Spleen (tissue), 11 donors: ENCODE measurements around the gene TBC1D22A. TPM values are rescaled to one million over a fixed set of nuclear protein-coding genes. Genes with fewer than 3 reads are reported as not detected.
A peak's percentile ranks its signal among the peaks of the same experiment; 100 is the strongest.

Experiments used
- DNase-seq: peaks from one replicate; pipeline ENCODE4 v3.0.0-alpha.2; 2020
- H3K27ac ChIP-seq, 8 donors: fragments of 200-600 bp; sonication (generic) in 7 of 8; 1 replicate in 4 of 8; 2 replicates in 4 of 8; pipeline versions ENCODE4 v1.5.0 to v1.8.0; 2016 to 2021; ENCODE audit warnings: inconsistent platforms in 4 of 8, mild to moderate bottlenecking in 4 of 8, moderate library complexity in 1 of 8
- H3K27me3 ChIP-seq, 7 donors: fragments of 200-600 bp; sonication (generic) in 6 of 7; replicated peaks in 1 of 7; 1 replicate in 4 of 7; 2 replicates in 3 of 7; pipeline versions ENCODE4 v1.5.0 to v1.8.0; 2016 to 2021; ENCODE audit warnings: inconsistent platforms in 3 of 7, mild to moderate bottlenecking in 1 of 7
- H3K36me3 ChIP-seq, 6 donors: fragments of 200-600 bp; sonication (generic) in 5 of 6; 1 replicate in 4 of 6; 2 replicates in 2 of 6; pipeline versions ENCODE4 v1.5.0 to v1.8.0; 2016 to 2021; ENCODE audit warnings: inconsistent platforms in 2 of 6
- H3K4me1 ChIP-seq, 6 donors: fragments of 200-600 bp; sonication (generic) in 5 of 6; 1 replicate in 3 of 6; 2 replicates in 3 of 6; pipeline versions ENCODE4 v1.5.0 to v1.8.0; 2016 to 2021; ENCODE audit warnings: inconsistent platforms in 3 of 6
- H3K4me3 ChIP-seq, 8 donors: fragments of 200-600 bp; sonication (generic) in 7 of 8; 1 replicate in 4 of 8; 2 replicates in 4 of 8; pipeline versions ENCODE4 v1.5.0 to v1.8.0; 2016 to 2021; ENCODE audit warnings: inconsistent platforms in 4 of 8, mild to moderate bottlenecking in 4 of 8, moderate library complexity in 2 of 8
- H3K9me3 ChIP-seq, 8 donors: fragments of 200-600 bp; sonication (generic) in 7 of 8; 1 replicate in 4 of 8; 2 replicates in 4 of 8; pipeline versions ENCODE4 v1.5.0 to v1.8.0; 2016 to 2021; ENCODE audit warnings: inconsistent platforms in 4 of 8
- CTCF ChIP-seq, 11 experiments: fragments of 200-600 bp in 7 of 11; fragments of 450-650 bp in 4 of 11; sonication (generic) in 4 of 11; IDR thresholded peaks in 8 of 11; conservative IDR thresholded peaks in 3 of 11; 1 replicate in 7 of 11; 2 replicates in 4 of 11; pipeline versions ENCODE4 v1.4.0 to v1.8.0; 2016 to 2021; ENCODE audit warnings: antibody characterized with exemption in 11 of 11, inconsistent platforms in 4 of 11, mild to moderate bottlenecking in 1 of 11
- POLR2A ChIP-seq, 3 donors: fragments of 450-650 bp; IDR thresholded peaks; one replicate each; pipeline ENCODE4 v1.5.1; 2017; ENCODE audit warnings: antibody characterized with exemption in 3 of 3, mild to moderate bottlenecking in 1 of 3
- POLR2AphosphoS5 ChIP-seq, 3 donors: sonication (generic); formaldehyde crosslinking; IDR thresholded peaks; one replicate each; pipeline ENCODE4 v1.5.1; 2017; ENCODE audit warnings: antibody characterized with exemption in 3 of 3
- WGBS, 5 donors: extraction: QIAGEN DNeasy Blood & Tissue Kit in 3 of 5; methylation state at CpG; one replicate each; pipeline versions ENCODE4 v1.1.5 to v1.1.7; 2013 to 2018; 5-methylcytosine and 5-hydroxymethylcytosine counted together
- intact Hi-C: fragments of 100-400 bp; cut with DNase I; formaldehyde crosslinking; loops from one replicate; pipeline ENCODE4 v1.15.0; 2023; ENCODE audit warnings: low total_unique reads
- polyA plus RNA-seq, 3 donors: library from polyadenylated mRNA; stranded (reverse); fragments of 200-250 nt; gene quantifications; one replicate each; pipeline ENCODE4 v1.2.1, GENCODE V29; 2013
- total RNA-seq, 7 donors: library from RNA; depleted of rRNA in 3 of 7; stranded (reverse); fragments of >200 nt in 3 of 7; fragmentation: NEBNext Ultra II Directional in 4 of 7; extraction: Animal tissue kit (Norgen Biotek cat#: 25700) in 4 of 7; gene quantifications; one replicate each; pipeline versions ENCODE4 v1.1.0 to v1.2.1, GENCODE V29; 2016 to 2021
- donor health status: healthy with polysubstance abuse.
- donor health status: DM: no; HTN: no; CAD: no; lungs with moderate emphysema.
- donor health status: DM: no; HTN: no; CAD: no.
- donor health status: Bipolar disorder and iron deficiency.
- donor health status: healthy.
- donor health status: DM: no; HTN: no; CAD: no.
- donor health status: DM: yes; HTN: yes; CAD: no.

Gene TBC1D22A
- total and polyA plus RNA-seq, 10 donors: 17.2 to 66.9 (median 49.6) TPM

- TF ChIP-seq CTCF (IDR thresholded peaks at IDR 0.05 in 8 of 11, conservative IDR thresholded peaks at IDR 0.05 in 3 of 11): no peak
- TF ChIP-seq POLR2A (IDR thresholded peaks at IDR 0.05): no peak
- no peak for TF ChIP-seq POLR2AphosphoS5 (IDR thresholded peaks at IDR 0.05)
- H3K4me3 ChIP-seq: no peak overlapping the region
- 94 to 98% (median 97%) methylated on average over 21 of the region's 21 CpGs for WGBS, 5 donors
- H3K9me3 ChIP-seq: no peaks in the 10 kb centered on the region
- peak; percentile 70 for DNase-seq
- H3K27ac ChIP-seq: no peak overlapping the region
- intact Hi-C loops: no loop called here
- H3K4me1 ChIP-seq: no peaks in the 10 kb centered on the region
- H3K36me3 ChIP-seq: peaks cover 0 to 45% (median 0%) of the 10 kb centered on the region in 6 donors
- H3K27me3 ChIP-seq: no peaks in the 10 kb centered on the region
These were observed 366.3 kb downstream of the TBC1D22A start for GRCh38 chr22:47128622-47129215.

- H3K27ac ChIP-seq: no peak overlapping the region
- peak in 1 of 3 donors; percentile 30 for TF ChIP-seq POLR2AphosphoS5 (IDR thresholded peaks at IDR 0.05)
- no peak for TF ChIP-seq CTCF (IDR thresholded peaks at IDR 0.05 in 8 of 11, conservative IDR thresholded peaks at IDR 0.05 in 3 of 11)
- TF ChIP-seq POLR2A (IDR thresholded peaks at IDR 0.05): no peak
- intact Hi-C loops: no loop called here
- H3K9me3 ChIP-seq: no peaks in the 10 kb centered on the region
- H3K36me3 ChIP-seq: peaks cover 0 to 51% (median 0%) of the 10 kb centered on the region in 6 donors
- peak; percentile 63 for DNase-seq
- H3K27me3 ChIP-seq: no peaks in the 10 kb centered on the region
- no peaks in the 10 kb centered on the region for H3K4me1 ChIP-seq
- no peak overlapping the region for H3K4me3 ChIP-seq
- WGBS, 5 donors: 82 to 87% (median 85%) methylated on average over 21 of the region's 21 CpGs
These were observed 367.6 kb downstream of the TBC1D22A start for GRCh38 chr22:47129902-47130635.

- no peaks in the 10 kb centered on the region for H3K9me3 ChIP-seq
- H3K36me3 ChIP-seq: peaks cover 0 to 61% (median 0%) of the 10 kb centered on the region in 6 donors
- H3K4me1 ChIP-seq: no peaks in the 10 kb centered on the region
- H3K27me3 ChIP-seq: no peaks in the 10 kb centered on the region
- no peak overlapping the region for H3K27ac ChIP-seq
- peak; percentile 24 for DNase-seq
- no peak overlapping the region for H3K4me3 ChIP-seq
- TF ChIP-seq POLR2AphosphoS5 (IDR thresholded peaks at IDR 0.05) (no peak), CTCF (IDR thresholded peaks at IDR 0.05 in 8 of 11, conservative IDR thresholded peaks at IDR 0.05 in 3 of 11) (no peak), POLR2A (IDR thresholded peaks at IDR 0.05) (no peak)
- intact Hi-C loops: no loop called here
- 83 to 89% (median 84%) methylated on average over 16 of the region's 16 CpGs for WGBS, 5 donors
These were observed 368.6 kb downstream of the TBC1D22A start for GRCh38 chr22:47130883-47131631.
